Effector memory CD4-positive, alpha-beta T cell (primary cell): ENCODE measurements around the gene ETV2.

Source experiments
- DNase-seq, 3 donors: peaks; one replicate each; pipeline ENCODE4 v3.0.0-alpha.2; 2020
- H3K27ac ChIP-seq: 2 replicates; pipeline ENCODE4 v1.7.0; 2013; ENCODE audit warnings: mild to moderate bottlenecking, low read length, moderate library complexity; ENCODE audit not compliant: insufficient read depth, poor library complexity, severe bottlenecking
- H3K27me3 ChIP-seq: replicated peaks from 2 replicates; pipeline ENCODE4 v1.7.0; 2013; ENCODE audit warnings: mild to moderate bottlenecking, low read length; ENCODE audit not compliant: insufficient read depth, control insufficient read depth, poor library complexity, severe bottlenecking
- H3K36me3 ChIP-seq: 2 replicates; pipeline ENCODE4 v1.7.0; 2013; ENCODE audit warnings: mild to moderate bottlenecking, low read length, moderate library complexity; ENCODE audit not compliant: control insufficient read depth, insufficient read depth
- H3K4me1 ChIP-seq: 2 replicates; pipeline ENCODE4 v1.7.0; 2013; ENCODE audit warnings: low read length, mild to moderate bottlenecking; ENCODE audit not compliant: control insufficient read depth, insufficient read depth, poor library complexity, severe bottlenecking
- H3K4me3 ChIP-seq: 2 replicates; pipeline ENCODE4 v1.7.0; 2013; ENCODE audit warnings: low read length, low read depth, mild to moderate bottlenecking; ENCODE audit not compliant: insufficient read depth, poor library complexity, severe bottlenecking
- H3K9me3 ChIP-seq: 2 replicates; pipeline ENCODE4 v1.7.0; 2013; ENCODE audit warnings: mild to moderate bottlenecking, low read length, moderate library complexity; ENCODE audit not compliant: control insufficient read depth

Gene ETV2

GRCh38 chr19:35655600-35655999 is 14.1 kb downstream of the ETV2 start:
- Histone ChIP-seq H3K9me3 (no peaks in the 10 kb centered on the region), H3K27me3 (no peaks in the 10 kb centered on the region), H3K4me3 (no peak overlapping the region), H3K27ac (no peak overlapping the region), H3K4me1 (no peaks in the 10 kb centered on the region), H3K36me3 (peaks cover 39% of the 10 kb centered on the region)
- DNase-seq, result no peak

DNA sequence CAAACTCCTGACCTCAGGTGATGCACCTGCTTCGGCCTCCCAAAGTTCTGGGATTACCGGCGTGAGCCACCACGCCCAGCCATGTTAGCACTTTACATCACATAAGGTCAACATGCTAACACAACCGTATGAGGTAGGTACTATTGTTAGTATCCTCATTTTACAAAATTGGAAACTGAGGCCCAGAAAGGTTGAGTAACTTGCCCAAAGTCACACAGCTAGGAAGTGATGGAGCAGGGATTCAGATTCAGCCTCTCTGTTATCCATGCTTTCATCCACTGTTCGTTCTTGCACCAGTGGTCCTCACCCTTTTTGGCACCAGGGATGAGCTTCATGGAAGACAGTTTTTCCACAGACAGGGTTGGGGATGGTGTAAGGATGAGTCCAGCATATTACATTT is 15.2 kb downstream of the ETV2 start:
- Histone ChIP-seq H3K9me3 (no peaks in the 10 kb centered on the region), H3K36me3 (peaks cover 39% of the 10 kb centered on the region)

GRCh38 chr19:35657904-35658700 is 16.6 kb downstream of the ETV2 start:
- H3K36me3 ChIP-seq, result peaks cover 39% of the 10 kb centered on the region
- no peak overlapping the region for H3K27ac ChIP-seq
- H3K4me1 ChIP-seq, result no peaks in the 10 kb centered on the region
- no peaks in the 10 kb centered on the region for H3K9me3 ChIP-seq
- no peak overlapping the region for H3K4me3 ChIP-seq
- DNase-seq, result no peak
- no peaks in the 10 kb centered on the region for H3K27me3 ChIP-seq

More for the DNA sequence above, 15.2 kb downstream of the ETV2 start:
- no peak overlapping the region for H3K4me3 ChIP-seq
- no peak for DNase-seq
- no peaks in the 10 kb centered on the region for H3K4me1 ChIP-seq
- H3K27ac ChIP-seq, result no peak overlapping the region
- no peaks in the 10 kb centered on the region for H3K27me3 ChIP-seq

DNA sequence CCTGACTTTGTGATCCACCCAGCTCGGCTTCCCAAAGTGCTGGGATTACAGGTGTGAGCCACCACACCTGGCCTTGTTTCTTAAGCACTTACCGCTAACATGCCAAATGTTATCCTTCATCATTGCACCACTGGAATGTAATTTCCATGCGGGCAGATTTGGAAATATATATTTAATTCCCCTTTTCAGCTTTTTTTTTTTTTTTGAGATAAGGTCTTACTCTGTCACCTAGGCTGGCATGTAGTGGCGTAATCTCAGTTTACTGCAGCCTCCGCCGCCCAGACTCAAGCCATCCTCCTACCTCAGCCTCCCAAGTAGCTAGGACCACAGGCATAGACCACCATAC is 20.4 kb downstream of the ETV2 start:
- Histone ChIP-seq H3K4me3 (no peak overlapping the region), H3K27me3 (no peaks in the 10 kb centered on the region), H3K4me1 (no peaks in the 10 kb centered on the region), H3K9me3 (no peaks in the 10 kb centered on the region), H3K36me3 (peaks cover 13% of the 10 kb centered on the region), H3K27ac (no peak overlapping the region)
- DNase-seq, result no peak

GRCh38 chr19:35663981-35664380 is 22.4 kb downstream of the ETV2 start:
- Histone ChIP-seq H3K4me1 (no peaks in the 10 kb centered on the region), H3K36me3 (no peaks in the 10 kb centered on the region), H3K27ac (no peak overlapping the region), H3K9me3 (no peaks in the 10 kb centered on the region), H3K4me3 (no peak overlapping the region), H3K27me3 (no peaks in the 10 kb centered on the region)
- no peak for DNase-seq

- H3K9me3 ChIP-seq, result no peaks in the 10 kb centered on the region
- no peak for DNase-seq
- no peak overlapping the region for H3K27ac ChIP-seq
- H3K4me3 ChIP-seq, result no peak overlapping the region
- no peaks in the 10 kb centered on the region for H3K4me1 ChIP-seq
- no peaks in the 10 kb centered on the region for H3K36me3 ChIP-seq
- H3K27me3 ChIP-seq, result no peaks in the 10 kb centered on the region
Measured at GRCh38 chr19:35665157-35665556, 23.6 kb downstream of the ETV2 start.

- Histone ChIP-seq H3K27me3 (no peaks in the 10 kb centered on the region), H3K4me3 (no peak overlapping the region), H3K9me3 (no peaks in the 10 kb centered on the region), H3K36me3 (no peaks in the 10 kb centered on the region), H3K4me1 (no peaks in the 10 kb centered on the region), H3K27ac (no peak overlapping the region)
- DNase-seq, result no peak
Measured at GRCh38 chr19:35665604-35666003, 24.1 kb downstream of the ETV2 start.

GRCh38 chr19:35666251-35666913 is 24.8 kb downstream of the ETV2 start, which contains the start of gene UPK1A:
Gene UPK1A, plus strand, starts transcription at chr19:35666517. Its CDS starts 296 bp downstream, at chr19:35666813.
- no peak within 1 kb of the TSS for H3K27ac ChIP-seq
- no peak within 1 kb of the TSS for H3K4me3 ChIP-seq
- H3K9me3 ChIP-seq, result no peaks in the 10 kb centered on the region
- no peaks in the 10 kb centered on the region for H3K4me1 ChIP-seq
- no peaks in the 10 kb centered on the region for H3K27me3 ChIP-seq
- no peak for DNase-seq
- no peaks in the 10 kb centered on the region for H3K36me3 ChIP-seq

DNA sequence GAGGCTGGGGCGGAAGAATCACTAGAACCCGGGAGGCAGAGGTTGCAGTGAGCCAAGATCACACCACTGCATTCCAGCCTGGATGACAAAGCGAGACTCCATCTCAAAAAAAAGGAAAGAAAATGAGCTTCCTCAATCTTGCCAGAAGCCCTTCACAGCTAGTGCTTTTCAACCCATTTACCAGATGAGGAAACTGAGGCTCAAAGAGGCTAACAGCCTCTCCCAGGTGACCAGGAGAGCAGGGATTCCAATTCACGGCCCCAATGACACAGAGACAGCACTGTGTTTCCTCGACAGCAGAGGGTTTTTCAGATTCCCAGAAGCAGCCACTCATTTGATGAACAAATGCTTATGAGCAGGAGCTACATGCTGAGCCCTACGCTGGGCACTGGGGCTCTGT is 28.0 kb downstream of the ETV2 start:
- peaks cover 8% of the 10 kb centered on the region for H3K4me1 ChIP-seq
- no peaks in the 10 kb centered on the region for H3K9me3 ChIP-seq
- DNase-seq, result no peak
- no peaks in the 10 kb centered on the region for H3K27me3 ChIP-seq
- no peak overlapping the region for H3K4me3 ChIP-seq
- H3K36me3 ChIP-seq, result no peaks in the 10 kb centered on the region
- no peak overlapping the region for H3K27ac ChIP-seq

- Histone ChIP-seq H3K4me3 (no peak overlapping the region), H3K27me3 (no peaks in the 10 kb centered on the region), H3K27ac (no peak overlapping the region), H3K9me3 (no peaks in the 10 kb centered on the region), H3K4me1 (peaks cover 8% of the 10 kb centered on the region), H3K36me3 (no peaks in the 10 kb centered on the region)
- no peak for DNase-seq
Measured at GRCh38 chr19:35669974-35670373, 28.4 kb downstream of the ETV2 start.
